ENCODE results near the gene CLEC16A. TPM values are rescaled to one million over a fixed set of nuclear protein-coding genes. Genes with fewer than 3 reads are reported as not detected.

The CLEC16A gene
- total RNA-seq, 1 donor from 2014 or later: 34.6 TPM

DNA sequence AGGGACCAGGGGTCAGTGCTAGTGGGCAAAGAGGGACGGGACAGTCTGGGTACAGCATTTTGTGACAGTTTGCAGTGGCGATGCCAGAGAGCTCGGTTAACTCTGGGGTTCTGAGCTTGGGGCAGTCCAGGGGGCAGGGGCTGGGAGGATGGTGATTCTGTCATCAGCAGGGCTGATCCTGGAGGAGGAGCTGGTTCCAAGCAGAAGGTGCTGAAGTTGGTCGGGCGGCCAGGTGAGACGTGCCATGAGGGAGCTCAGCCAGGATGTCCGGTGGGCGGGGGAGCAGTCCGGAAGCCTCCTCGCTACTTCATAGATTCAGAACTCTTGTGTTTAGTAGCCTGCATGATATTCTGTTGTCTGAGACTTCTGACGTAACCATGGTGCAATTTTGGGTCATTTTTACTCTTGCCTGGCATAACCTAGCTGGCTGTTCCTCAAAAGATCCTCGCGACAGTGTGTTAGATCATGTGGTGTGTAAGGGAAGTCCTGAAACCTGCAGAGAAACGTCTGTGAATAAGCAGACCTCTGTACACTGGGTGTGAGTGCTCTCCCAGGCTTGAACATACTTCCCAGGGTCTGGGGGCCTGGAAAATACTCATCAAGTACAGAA is 122.0 kb downstream of the CLEC16A start:
- Histone ChIP-seq H3K9me3 (no peaks in the 10 kb centered on the region), H3K27ac (no peak overlapping the region), H3K27me3 (ENCODE audit: low read depth) (no peaks in the 10 kb centered on the region), H3K4me1 (no peaks in the 10 kb centered on the region), H3K36me3 (peaks cover 40% of the 10 kb centered on the region), H3K4me3 (no peak overlapping the region)
- TF ChIP-seq, protein P1, sequence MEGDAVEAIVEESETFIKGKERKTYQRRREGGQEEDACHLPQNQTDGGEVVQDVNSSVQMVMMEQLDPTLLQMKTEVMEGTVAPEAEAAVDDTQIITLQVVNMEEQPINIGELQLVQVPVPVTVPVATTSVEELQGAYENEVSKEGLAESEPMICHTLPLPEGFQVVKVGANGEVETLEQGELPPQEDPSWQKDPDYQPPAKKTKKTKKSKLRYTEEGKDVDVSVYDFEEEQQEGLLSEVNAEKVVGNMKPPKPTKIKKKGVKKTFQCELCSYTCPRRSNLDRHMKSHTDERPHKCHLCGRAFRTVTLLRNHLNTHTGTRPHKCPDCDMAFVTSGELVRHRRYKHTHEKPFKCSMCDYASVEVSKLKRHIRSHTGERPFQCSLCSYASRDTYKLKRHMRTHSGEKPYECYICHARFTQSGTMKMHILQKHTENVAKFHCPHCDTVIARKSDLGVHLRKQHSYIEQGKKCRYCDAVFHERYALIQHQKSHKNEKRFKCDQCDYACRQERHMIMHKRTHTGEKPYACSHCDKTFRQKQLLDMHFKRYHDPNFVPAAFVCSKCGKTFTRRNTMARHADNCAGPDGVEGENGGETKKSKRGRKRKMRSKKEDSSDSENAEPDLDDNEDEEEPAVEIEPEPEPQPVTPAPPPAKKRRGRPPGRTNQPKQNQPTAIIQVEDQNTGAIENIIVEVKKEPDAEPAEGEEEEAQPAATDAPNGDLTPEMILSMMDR (IDR thresholded peaks at IDR 0.05): no peak
- intact Hi-C loops (cut with DNase I): no loop called here
- DNase-seq (no peak), ATAC-seq (no peak)

DNA sequence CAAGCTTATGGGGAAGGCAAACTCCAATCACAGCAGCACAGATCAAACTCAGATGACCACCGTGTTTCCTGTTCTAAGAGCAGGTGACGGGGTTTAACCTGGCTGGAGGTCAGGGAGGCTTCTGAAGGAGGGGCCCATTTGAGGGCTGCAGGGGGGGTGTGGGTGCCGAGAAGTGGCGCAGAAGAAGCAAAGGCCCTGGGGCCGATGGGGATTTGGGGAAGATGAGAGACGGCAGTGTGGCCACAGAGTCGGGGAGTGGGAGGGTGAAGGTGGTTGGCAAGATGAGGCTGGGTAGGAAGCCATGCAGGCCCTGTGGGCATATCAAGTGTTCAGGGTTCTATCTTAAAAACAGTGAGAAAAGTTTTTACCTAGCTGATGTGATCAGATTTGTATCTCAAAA is 122.9 kb downstream of the CLEC16A start:
- DNase-seq (no peak), ATAC-seq (no peak)
- Histone ChIP-seq H3K4me3 (no peak overlapping the region), H3K27ac (no peak overlapping the region), H3K27me3 (ENCODE audit: low read depth) (no peaks in the 10 kb centered on the region), H3K4me1 (no peaks in the 10 kb centered on the region), H3K9me3 (no peaks in the 10 kb centered on the region), H3K36me3 (peaks cover 33% of the 10 kb centered on the region)
- TF ChIP-seq, protein P1 (IDR thresholded peaks at IDR 0.05): no peak
- intact Hi-C loops (cut with DNase I): no loop called here

DNA sequence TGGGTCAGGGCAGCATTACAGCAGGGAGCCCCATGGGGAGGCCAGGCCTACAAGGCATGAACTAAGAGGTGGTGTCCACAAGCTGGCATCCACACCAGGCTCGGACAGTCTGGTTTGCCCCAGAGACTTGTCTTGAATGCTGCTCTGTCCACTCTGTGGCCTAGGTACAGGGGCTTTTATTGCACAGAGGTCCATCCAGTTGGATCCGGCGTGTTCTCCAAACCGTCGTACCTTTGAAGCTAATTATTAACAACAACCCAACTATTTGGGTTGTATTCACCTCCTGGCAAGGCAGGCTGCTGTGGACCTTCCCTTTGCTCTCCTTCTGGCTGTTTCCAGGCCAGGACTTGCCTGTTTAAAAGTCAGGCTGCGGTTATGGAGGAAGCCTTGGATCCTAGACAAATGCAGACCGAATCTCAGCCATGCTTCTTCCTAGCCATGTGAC is 123.4 kb downstream of the CLEC16A start:
- intact Hi-C loops (cut with DNase I): no loop called here
- TF ChIP-seq, protein P1 (IDR thresholded peaks at IDR 0.05): no peak
- Histone ChIP-seq H3K27ac (no peak overlapping the region), H3K4me1 (no peaks in the 10 kb centered on the region), H3K4me3 (no peak overlapping the region), H3K9me3 (no peaks in the 10 kb centered on the region), H3K36me3 (peaks cover 34% of the 10 kb centered on the region), H3K27me3 (ENCODE audit: low read depth) (no peaks in the 10 kb centered on the region)
- DNase-seq: no peak
- ATAC-seq: no peak

DNA sequence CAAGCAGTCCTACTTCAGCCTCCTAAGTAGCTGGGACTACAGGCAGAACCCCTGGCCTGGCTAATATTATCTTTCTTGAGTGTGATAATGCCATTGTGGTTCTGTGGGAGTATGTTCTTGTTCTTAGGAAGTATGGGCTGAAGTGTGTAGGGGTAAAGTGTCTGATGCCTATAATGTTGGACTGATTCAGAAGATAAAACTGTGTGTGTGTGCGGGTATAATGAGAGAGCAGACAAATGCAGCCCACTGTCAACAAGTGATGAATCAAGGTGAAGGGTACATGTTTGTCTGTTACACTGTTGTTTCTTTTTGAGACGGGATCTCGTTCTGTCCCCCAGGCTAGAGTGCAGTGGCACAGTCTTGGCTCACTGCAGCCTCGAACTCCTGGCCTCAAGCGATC is 127.5 kb downstream of the CLEC16A start:
- ATAC-seq (no peak), DNase-seq (no peak)
- TF ChIP-seq, protein P1 (IDR thresholded peaks at IDR 0.05): no peak
- peaks cover 22% of the 10 kb centered on the region for H3K36me3 ChIP-seq
- H3K9me3 ChIP-seq: no peaks in the 10 kb centered on the region
- no peaks in the 10 kb centered on the region for H3K27me3 ChIP-seq (ENCODE audit: low read depth)
- no peak overlapping the region for H3K27ac ChIP-seq
- no peaks in the 10 kb centered on the region for H3K4me1 ChIP-seq
- intact Hi-C loops (cut with DNase I): no loop called here
- no peak overlapping the region for H3K4me3 ChIP-seq

DNA sequence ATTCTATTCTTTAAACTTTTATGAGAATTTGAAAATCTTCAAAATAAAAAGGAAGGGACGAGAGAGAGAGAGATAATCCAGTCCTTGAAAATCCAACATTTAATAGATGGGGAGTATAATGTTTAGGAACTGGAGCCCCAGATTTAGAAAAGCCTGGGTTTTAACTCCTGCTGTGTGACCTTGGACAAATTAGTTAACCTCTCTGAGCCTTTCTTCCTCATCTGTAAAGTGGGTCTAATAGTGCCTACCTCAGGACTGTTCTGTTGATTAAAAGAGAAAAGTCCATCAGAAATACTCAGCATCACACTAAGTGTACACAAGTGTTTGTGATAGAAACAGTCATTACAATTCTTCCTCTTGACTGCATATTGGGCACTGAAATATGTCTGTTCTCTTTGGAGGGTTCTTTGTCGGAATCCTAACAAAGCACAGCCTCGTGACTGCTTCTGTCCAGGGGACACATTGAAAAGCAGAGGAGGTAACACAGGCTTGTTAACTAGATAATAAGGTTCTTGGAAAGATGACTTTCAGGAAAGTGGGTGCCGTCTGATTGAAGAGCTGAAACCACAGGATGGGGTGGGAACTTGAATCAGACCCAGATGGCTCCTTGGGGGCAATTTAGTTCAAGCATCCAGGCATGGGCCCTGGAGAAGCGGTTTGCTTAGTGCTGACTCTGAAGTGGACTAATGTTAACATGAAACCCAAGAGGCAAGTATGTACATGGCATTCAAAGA is 128.2 kb downstream of the CLEC16A start:
- Histone ChIP-seq H3K4me3 (no peak overlapping the region), H3K4me1 (no peaks in the 10 kb centered on the region), H3K27ac (no peak overlapping the region), H3K27me3 (ENCODE audit: low read depth) (no peaks in the 10 kb centered on the region), H3K9me3 (no peaks in the 10 kb centered on the region), H3K36me3 (peaks cover 19% of the 10 kb centered on the region)
- no peak for ATAC-seq
- intact Hi-C loops (cut with DNase I): no loop called here
- TF ChIP-seq, protein P1 (IDR thresholded peaks at IDR 0.05): no peak
- no peak for DNase-seq

Measured in lower lobe of right lung (tissue), 2 donors.